Endothelial cell of umbilical vein (primary cell): Measurements from ENCODE around the gene CDH11.

ENCODE experiments used
- CTCF ChIP-seq, 2 donors: IDR thresholded peaks; 1 replicate in 1 of 2; 2 replicates in 1 of 2; pipeline ENCODE4 v1.5.1; 2011; ENCODE audit warnings: low read length in 2 of 2, mild to moderate bottlenecking in 2 of 2, moderate library complexity in 2 of 2, control low read depth in 1 of 2, inconsistent platforms in 1 of 2, low read depth in 1 of 2; ENCODE audit not compliant: insufficient read depth in 1 of 2; ENCODE audit errors: extremely low read depth in 1 of 2
- EZH2 ChIP-seq: IDR thresholded peaks from 2 replicates; pipeline ENCODE4 v1.6.1; 2012; ENCODE audit warnings: borderline replicate concordance, low read depth, mild to moderate bottlenecking, moderate library complexity, low read length, inconsistent platforms; ENCODE audit not compliant: severe bottlenecking
- MAX ChIP-seq: IDR thresholded peaks from 2 replicates; pipeline ENCODE4 v1.6.1; 2011; ENCODE audit not compliant: insufficient read depth, insufficient read length
- MYC ChIP-seq: IDR thresholded peaks from one replicate; pipeline ENCODE4 v1.6.1; 2011; ENCODE audit warnings: mild to moderate bottlenecking, low read depth, low read length
- POLR2A ChIP-seq: IDR thresholded peaks from 2 replicates; pipeline ENCODE4 v1.6.1; 2012; ENCODE audit warnings: low read depth, mild to moderate bottlenecking, control low read depth, low read length

- no peak for TF ChIP-seq CTCF (IDR thresholded peaks at IDR 0.05; ENCODE audit: extremely low read depth in 1 of 2, insufficient read depth in 1 of 2, low read depth in 1 of 2, low read length in 2 of 2)
- no peak for TF ChIP-seq POLR2A
- TF ChIP-seq EZH2, result no peak
- TF ChIP-seq MYC, result no peak
- no peak for TF ChIP-seq MAX
Observed at GRCh38 chr16:65120831-65121721, 787 bp downstream of the CDH11 start.
